HG03442 (cell line): ENCODE results near the gene GATC.
A peak's percentile ranks its signal among the peaks of the same experiment; 100 is the strongest.

Experiments
- ATAC-seq: cut with Tn5 transposase; IDR thresholded peaks from one replicate; pipeline ENCODE4 v1.9.1; 2021; ENCODE audit warnings: mild to moderate bottlenecking, moderate library complexity; ENCODE audit not compliant: unreplicated experiment

Gene GATC

DNA sequence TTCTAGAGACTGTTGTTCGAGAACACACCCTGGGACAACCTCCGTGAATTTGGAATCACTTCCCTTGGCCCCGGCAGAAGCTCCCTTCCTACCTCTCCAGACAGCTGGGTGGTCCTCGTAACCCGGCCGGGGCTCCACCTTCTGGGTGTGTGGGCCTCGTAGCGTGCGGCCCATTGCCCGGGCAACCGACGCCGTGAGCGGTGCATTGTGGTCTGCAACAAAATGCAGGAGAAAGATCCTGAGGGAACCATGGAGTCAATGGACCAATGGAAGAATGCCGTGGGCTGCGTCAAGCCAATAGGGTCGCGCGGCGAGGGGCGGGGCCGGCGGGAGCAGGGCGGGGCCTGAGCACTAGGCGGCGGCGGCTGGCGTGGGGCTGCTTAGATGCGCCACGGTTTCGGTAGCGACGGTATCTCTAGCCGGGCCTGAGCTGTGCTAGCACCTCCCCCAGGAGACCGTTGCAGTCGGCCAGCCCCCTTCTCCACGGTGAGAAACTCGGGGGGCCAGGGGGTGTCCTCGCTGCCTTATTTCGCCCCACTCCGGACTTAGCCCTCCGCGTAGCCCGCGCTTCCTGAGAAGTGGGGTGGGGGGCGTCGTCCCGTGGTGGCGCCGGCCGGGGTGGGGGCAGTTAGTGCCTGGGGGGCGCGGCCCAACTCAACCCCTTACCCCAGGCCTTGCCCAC is 49.6 kb downstream of the GATC start, which contains the start of gene DYNLL1:
DYNLL1 (plus strand) TSS at position 383 of the 682 bp plus-strand sequence. CDS start 309 bp downstream, outside the sequence.
- ATAC-seq: peak; percentile 89

DNA sequence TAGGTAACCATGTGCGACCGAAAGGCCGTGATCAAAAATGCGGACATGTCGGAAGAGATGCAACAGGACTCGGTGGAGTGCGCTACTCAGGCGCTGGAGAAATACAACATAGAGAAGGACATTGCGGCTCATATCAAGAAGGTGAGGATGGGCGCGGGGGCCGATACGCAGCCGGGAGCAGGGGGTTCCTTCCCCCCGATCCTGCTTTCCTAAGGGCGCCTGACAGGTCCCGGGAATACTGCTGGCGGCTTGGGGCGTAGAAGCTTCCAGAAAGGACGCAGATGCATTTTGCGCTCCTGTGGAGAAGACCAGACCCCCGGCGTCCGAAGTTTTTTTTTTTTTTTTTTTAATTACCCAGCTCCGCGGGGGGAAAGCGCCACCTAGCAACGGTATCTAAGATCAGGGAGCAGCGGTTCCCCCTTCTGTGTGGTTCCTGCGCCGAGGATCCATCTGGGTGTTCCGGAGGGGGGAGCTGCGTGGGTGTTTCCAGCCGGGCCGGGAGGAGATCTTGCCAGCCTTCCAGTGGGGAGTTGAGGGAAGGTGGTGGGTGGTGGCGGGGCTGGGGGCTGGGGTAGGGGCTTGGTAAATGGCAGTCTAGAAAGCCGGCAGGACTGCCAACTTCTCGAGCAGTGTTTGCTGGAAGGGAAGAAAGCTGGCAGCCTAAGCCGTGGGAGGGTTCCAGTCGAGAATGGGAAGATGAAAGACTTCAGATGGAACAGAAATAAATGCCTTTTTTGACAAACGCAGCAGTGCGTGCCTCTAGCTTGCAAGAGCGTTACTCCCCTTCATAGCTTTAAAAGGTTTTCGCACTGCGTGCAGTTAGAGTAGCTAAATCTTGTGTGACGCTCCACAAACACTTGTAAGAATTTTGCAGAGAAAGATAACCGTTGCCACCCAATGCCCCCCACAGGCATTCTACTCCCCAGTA is 50.4 kb downstream of the GATC start:
- peak; percentile 21 for ATAC-seq

DNA sequence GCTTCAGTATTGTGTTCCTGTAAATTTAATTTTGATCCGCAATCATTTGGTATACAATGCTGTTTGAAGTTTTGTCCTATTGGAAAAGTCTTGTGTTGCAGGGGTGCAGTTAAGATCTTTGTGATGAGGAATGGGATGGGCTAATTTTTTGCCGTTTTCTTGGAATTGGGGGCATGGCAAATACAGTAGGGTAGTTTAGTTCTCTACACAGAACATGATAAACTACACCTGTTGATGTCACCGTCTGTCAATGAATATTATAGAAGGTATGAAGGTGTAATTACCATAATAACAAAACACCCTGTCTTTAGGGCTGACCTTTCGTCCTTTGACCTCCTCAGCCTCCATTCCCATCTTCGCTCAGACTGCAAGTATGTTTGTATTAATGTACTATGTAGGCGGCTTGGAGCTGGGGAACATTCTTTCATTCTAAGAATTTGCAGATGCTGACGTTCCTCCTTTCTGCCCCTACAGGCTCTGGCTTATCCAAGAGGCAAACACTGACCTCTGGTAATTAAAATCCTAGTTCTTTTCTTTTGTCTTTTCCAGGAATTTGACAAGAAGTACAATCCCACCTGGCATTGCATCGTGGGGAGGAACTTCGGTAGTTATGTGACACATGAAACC is 51.4 kb downstream of the GATC start:
- ATAC-seq: no peak

DNA sequence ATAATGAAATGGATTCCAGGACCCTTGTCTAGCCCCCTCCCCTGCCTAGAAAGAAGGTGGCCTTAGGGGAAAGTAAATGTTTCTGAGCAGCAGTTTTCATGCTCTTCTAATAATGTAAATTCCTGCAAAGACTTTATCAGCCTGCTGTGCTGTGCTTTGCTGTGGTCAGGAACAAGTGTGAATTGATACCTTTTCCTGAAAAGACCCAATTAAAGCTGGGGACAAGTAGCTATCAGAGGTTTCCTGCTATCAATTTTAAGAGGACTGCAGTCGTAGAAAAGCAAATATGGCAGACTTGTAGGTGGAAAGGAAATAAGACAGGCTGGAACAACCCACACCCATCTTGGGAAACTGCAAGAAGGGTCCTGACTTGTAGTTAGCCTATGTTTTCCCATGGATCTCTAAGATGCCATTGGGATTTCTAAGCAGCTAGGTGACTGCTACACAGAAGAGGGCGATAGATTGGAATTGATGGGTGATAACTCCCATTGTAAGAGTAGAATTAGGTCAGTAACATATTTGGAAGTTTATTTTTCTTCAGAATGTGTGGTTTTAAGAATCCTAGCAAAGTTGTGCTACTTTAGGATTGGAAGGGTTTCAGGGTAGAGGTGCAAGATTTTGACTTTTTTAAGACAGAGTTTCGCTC is 52.7 kb downstream of the GATC start:
- ATAC-seq: no peak

DNA sequence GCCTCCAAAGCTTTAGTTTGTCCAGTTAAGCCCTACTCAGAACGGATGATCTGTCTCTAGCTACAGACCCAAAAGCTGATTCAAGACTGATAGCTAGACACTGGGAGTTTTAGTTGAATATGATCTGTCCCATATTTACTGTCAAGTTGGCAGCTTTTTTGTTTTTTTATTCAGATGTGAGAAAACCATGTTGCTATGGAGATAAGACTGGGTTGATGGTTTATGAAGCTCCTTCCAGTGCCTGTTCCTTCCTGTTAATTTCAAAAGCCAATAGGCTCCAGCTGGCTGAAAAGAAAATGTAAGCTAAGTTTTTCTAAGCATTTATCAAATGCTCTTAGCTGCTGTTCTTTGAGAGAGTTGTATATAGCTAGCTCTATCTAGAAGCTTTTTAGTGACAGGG is 54.3 kb downstream of the GATC start:
- ATAC-seq: no peak

DNA sequence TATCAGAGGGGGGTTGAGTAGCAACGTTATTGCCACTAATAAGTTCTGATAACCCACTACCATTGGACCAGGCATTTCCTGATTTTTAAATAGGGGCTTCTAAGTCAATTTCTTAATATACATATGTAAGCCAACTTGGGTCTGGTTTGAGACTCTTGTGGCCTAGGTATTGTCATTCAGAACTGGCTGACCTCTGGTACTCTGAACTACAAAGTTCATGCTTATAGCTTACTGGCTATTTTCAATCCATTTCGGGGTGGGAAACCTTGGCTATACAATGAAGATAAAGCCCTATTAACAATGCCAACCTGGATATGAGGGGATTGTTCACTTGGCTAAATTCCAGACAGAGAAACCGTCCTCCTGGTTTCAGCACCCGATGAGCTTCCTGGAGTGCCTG is 58.3 kb downstream of the GATC start:
- no peak for ATAC-seq

DNA sequence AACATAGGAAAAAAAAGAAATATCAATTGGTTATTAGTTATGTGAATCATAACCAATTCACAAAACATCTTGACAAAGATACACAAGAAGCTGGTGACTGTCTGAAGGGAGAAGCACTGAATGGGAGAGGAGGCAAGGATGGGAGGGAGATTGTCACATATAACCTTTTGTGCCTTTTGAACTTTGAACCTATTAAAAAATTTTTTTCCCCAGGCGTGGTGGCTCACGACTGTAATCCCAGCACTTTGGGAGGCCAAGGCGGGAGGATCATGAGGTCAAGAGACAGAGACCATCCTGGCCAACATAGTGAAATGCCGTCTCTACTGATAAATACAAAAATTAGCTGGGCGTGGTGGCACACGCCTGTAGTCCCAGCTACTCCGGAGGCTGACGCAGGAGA is 62.3 kb downstream of the GATC start:
- ATAC-seq: no peak
